ENCODE data around the gene SLC6A6.
A peak's percentile ranks its signal among the peaks of the same experiment; 100 is the strongest.

The SLC6A6 gene

DNA sequence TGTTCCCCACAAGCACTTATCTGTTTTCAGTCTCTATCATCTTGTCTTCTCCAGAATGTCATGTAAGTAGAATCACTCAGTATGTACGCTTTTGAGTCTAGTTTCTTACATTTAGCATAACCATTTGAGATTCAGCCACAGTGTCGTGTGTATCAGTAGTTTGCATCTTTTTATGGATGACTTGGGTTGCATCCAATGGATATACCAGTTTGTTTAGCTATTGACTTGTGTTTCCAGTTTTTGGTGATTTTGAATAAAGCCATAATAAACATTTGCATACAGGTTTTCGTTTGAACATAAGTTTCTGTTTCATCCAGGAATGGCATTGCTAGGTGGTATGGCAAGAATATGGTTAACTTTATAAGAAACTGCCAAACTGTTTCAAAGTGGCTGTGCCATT, 125.7 kb downstream of the SLC6A6 start:
- DNase-seq, result no peak

DNA sequence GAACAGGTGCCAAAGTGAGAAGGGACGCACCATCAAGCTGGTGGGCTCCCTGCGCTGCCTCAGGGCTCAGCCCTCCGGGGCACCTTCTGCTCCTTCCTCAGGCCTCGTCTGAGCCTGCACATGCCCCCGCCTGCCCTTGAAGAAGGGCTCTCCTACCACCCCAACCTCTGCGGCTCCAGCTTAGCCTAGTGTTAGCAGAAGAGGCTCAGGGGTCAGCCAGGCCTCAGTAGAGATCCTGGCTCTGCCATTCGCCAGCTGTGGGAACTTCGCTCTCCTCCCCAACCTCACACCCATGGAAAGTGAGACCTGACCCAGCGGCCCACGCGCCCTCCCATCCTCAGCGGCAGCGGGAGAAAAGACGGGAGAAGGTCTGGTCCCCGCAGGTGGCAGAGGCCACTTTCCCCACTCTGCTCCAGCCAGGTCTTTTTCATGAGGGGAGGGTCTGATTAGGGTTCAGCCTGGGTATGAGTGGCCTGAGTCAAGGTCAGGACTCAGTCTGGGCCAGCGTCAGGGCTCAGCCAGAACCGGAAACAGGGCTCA, 129.5 kb downstream of the SLC6A6 start:
- no peak for DNase-seq

DNA sequence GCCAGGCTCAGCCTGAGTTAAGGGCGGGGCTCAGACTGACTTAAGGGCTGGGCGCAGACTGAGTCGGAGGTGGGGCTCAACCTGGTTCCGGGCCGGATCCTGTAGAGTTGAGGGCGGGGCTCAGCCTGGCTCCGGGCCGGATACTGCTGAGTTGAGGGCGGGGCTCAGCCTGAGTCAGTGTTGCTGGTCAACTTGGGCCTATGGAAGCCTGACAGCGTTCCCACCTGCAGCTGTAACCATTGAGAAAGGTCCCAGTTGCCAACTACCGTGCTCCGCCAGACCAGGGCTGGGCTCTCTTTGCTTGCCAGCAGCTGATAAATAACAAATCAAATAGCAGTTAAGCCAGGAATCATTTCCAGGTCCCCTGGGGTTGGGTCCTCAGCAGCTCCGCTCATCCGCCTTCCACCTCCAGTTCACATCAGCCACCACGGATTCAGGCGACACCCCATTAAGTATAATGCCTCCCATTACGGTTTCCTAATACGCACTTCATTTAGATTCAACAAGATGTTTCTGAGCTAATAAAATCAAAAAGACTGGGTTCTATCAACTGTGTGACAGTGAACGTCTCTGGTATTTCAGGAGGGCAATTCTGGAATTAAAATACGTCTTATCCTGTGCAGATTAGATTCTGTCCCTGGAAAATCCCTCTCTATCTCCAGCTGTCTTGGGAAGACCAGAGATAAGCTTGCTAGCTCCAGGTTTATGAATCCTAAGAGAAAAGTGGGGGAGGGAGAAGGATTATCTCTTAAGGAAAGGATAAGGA, 130.5 kb downstream of the SLC6A6 start:
- DNase-seq, result peak; percentile 81

GRCh38 chr3:14533457-14533958, 131.1 kb downstream of the SLC6A6 start:
- no peak for DNase-seq

- no peak for DNase-seq
Observed at GRCh38 chr3:14534516-14535191, 132.2 kb downstream of the SLC6A6 start.

GRCh38 chr3:14535616-14536015, 133.2 kb downstream of the SLC6A6 start:
- no peak for DNase-seq

GRCh38 chr3:14536055-14536815, 133.8 kb downstream of the SLC6A6 start:
- no peak for DNase-seq

GRCh38 chr3:14536837-14537589, 134.6 kb downstream of the SLC6A6 start:
- no peak for DNase-seq

- DNase-seq, result peak; percentile 75
Observed at GRCh38 chr3:14537590-14538450, 135.4 kb downstream of the SLC6A6 start.

DNA sequence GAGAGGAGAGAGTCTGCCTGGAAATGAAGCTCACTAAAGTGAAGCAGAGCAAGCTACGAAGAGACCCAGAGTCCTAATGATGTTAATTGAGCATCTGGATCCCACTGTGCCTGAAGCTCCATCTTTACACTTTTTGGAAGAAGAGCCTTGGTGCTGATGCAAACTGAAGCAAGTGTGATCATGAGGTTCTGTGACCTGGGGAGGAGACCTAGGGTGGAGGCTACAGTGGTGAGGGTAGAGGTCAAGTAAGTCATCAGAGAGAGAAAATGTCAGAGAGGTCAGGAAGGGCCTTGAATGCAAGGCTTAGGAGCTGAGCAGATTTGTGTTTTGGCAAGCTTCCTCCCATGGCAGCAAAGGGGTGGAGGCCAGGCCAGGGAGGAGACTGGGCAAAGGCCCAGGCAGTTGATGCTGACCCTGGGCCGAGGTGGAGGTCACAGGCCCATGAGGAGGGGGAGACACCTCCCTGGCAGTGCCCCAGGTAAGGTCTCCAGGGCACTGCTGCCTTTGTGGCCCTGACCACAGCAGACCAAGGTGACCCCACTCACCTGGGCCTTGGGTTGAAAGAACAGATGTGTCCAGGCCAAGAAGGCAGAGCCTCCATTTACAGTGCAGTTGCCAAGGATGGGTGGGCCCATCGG, 136.2 kb downstream of the SLC6A6 start:
- DNase-seq, result no peak

All from islet precursor cell (in vitro differentiated cells).